HG03139 (cell line): ENCODE data around the gene SPECC1L.
"Not testable (repeated sequence)": the region's sequence is repeated elsewhere in the genome, so short reads cannot be mapped to it uniquely, and the experiment has no call there.

Experiments
- ATAC-seq: cut with Tn5 transposase; IDR thresholded peaks from one replicate; pipeline ENCODE4 v1.9.1; 2021; ENCODE audit not compliant: unreplicated experiment

The SPECC1L gene

GRCh38 chr22:24245584-24246561 lies 24.8 kb upstream of the SPECC1L start:
- not testable (repeated sequence) for ATAC-seq

- no peak for ATAC-seq
These were observed 23.6 kb upstream of the SPECC1L start for GRCh38 chr22:24247011-24247507.

- no peak for ATAC-seq
These were observed 22.9 kb upstream of the SPECC1L start for GRCh38 chr22:24247564-24248344.

GRCh38 chr22:24248611-24249010 lies 22.0 kb upstream of the SPECC1L start:
- ATAC-seq = not testable (repeated sequence)

- ATAC-seq = not testable (repeated sequence)
These were observed 21.2 kb upstream of the SPECC1L start for GRCh38 chr22:24249413-24249812.

GRCh38 chr22:24251286-24251685 lies 19.3 kb upstream of the SPECC1L start:
- not testable (repeated sequence) for ATAC-seq

GRCh38 chr22:24253126-24253525 lies 17.5 kb upstream of the SPECC1L start:
- not testable (repeated sequence) for ATAC-seq

GRCh38 chr22:24256136-24256535 lies 14.5 kb upstream of the SPECC1L start:
- ATAC-seq = not testable (repeated sequence)

GRCh38 chr22:24256736-24257135 lies 13.9 kb upstream of the SPECC1L start:
- not testable (repeated sequence) for ATAC-seq

- ATAC-seq = not testable (repeated sequence)
These were observed 11.2 kb upstream of the SPECC1L start for GRCh38 chr22:24259459-24259858.

GRCh38 chr22:24262185-24262749 lies 8.4 kb upstream of the SPECC1L start:
- not testable (repeated sequence) for ATAC-seq

- ATAC-seq = not testable (repeated sequence)
These were observed 7.2 kb upstream of the SPECC1L start for GRCh38 chr22:24263479-24263878.

GRCh38 chr22:24264329-24264896 lies 6.2 kb upstream of the SPECC1L start:
- not testable (repeated sequence) for ATAC-seq

GRCh38 chr22:24265734-24266133 lies 4.9 kb upstream of the SPECC1L start:
- no peak for ATAC-seq

- ATAC-seq = not testable (repeated sequence)
These were observed 4.1 kb upstream of the SPECC1L start for GRCh38 chr22:24266495-24266894.

GRCh38 chr22:24271386-24271854 lies 789 bp downstream of the SPECC1L start:
- no peak for ATAC-seq

GRCh38 chr22:24273031-24273430 lies 2.4 kb downstream of the SPECC1L start:
- ATAC-seq = not testable (repeated sequence)

- not testable (repeated sequence) for ATAC-seq
These were observed 3.3 kb downstream of the SPECC1L start for GRCh38 chr22:24273906-24274305.

GRCh38 chr22:24274696-24275405 lies 4.2 kb downstream of the SPECC1L start:
- not testable (repeated sequence) for ATAC-seq

GRCh38 chr22:24280363-24280762 lies 9.7 kb downstream of the SPECC1L start:
- ATAC-seq = not testable (repeated sequence)
